ENCODE measurements around the gene TMEM141.

GRCh38 chr9:136790640-136791515, at the start of gene TMEM141:
- TF ChIP-seq TAF1 (IDR thresholded peaks at IDR 0.05; ENCODE audit: low read depth) (peak; percentile 54), CTCF (IDR thresholded peaks at IDR 0.05; ENCODE audit: poor library complexity, severe bottlenecking) (no peak), EP300 (conservative IDR thresholded peaks at IDR 0.05; ENCODE audit: poor library complexity, severe bottlenecking) (no peak), MXI1 (conservative IDR thresholded peaks at IDR 0.05; ENCODE audit: poor library complexity, severe bottlenecking) (peak; percentile 22), SMC3 (conservative IDR thresholded peaks at IDR 0.05; ENCODE audit: poor library complexity) (no peak), EZH2 (IDR thresholded peaks at IDR 0.05; ENCODE audit: borderline replicate concordance, insufficient read depth, low read length, poor library complexity, severe bottlenecking) (no peak), REST (IDR thresholded peaks at IDR 0.05; ENCODE audit: borderline replicate concordance) (no peak)
